ENCODE measurements around the gene CABP7.

The CABP7 gene

GRCh38 chr22:29768052-29768693 is 48.4 kb downstream of the CABP7 start:
- Histone ChIP-seq H3K36me3 (peaks cover 16 to 26% (median 22%) of the 10 kb centered on the region in 3 donors), H3K27me3 (no peaks in the 10 kb centered on the region), H3K4me1 (peaks cover 0 to 27% (median 16%) of the 10 kb centered on the region in 4 donors), H3K27ac (peak overlapping the region; percentile 84 to 92), H3K4me3 (peak overlapping the region; percentile 86 to 94), H3K9me3 (no peaks in the 10 kb centered on the region)
- DNase-seq = no peak
- no peak for TF ChIP-seq CTCF (IDR thresholded peaks at IDR 0.05)
- intact Hi-C loops (cut with DNase I; ENCODE audit: low total_unique reads) = loop anchor here (5.0 kb wide), 1 partner anchor 69 kb away; the partner anchor contains the start of gene ASCC2

DNA sequence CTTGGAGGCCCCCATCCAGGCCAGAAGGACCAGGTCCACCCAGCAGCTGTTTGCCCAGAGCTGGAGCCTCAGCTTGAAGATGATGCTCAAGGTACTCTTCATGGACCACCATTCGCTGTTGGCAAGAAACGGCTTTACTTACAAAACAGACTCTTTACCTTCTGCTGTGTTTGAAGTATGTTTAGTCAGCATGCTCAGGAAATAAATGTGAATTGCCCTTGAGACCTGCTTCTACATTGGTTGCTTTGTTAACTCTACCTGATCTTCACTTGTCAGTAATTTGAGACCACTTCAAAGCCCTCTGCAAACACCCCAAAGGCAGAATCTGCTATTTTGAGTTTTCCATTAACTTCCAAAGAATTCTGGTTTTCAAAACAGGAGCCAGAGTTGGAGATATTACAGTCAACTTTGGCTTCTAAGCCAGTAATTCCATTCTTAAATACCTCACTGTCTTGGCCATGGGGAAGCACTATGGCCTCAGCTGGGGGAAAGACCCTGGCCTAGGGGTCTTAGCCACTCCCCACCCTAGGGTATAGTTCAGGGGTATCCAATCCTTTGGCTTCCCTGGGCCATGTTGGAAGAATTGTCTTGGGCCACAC is 50.0 kb downstream of the CABP7 start:
- intact Hi-C loops (cut with DNase I; ENCODE audit: low total_unique reads) = loop anchor here (5.0 kb wide), 1 partner anchor 67 kb away; the partner anchor contains the start of gene ASCC2
- H3K4me3 ChIP-seq = no peak overlapping the region
- peaks cover 0 to 27% (median 16%) of the 10 kb centered on the region in 4 donors for H3K4me1 ChIP-seq
- no peaks in the 10 kb centered on the region for H3K9me3 ChIP-seq
- no peak overlapping the region for H3K27ac ChIP-seq
- H3K27me3 ChIP-seq = no peaks in the 10 kb centered on the region
- DNase-seq = no peak
- TF ChIP-seq CTCF (IDR thresholded peaks at IDR 0.05) = no peak
- H3K36me3 ChIP-seq = peaks cover 16 to 26% (median 22%) of the 10 kb centered on the region in 3 donors

GRCh38 chr22:29772170-29772641 is 52.4 kb downstream of the CABP7 start:
- Histone ChIP-seq H3K4me3 (no peak overlapping the region), H3K27ac (no peak overlapping the region), H3K36me3 (peaks cover 16 to 26% (median 22%) of the 10 kb centered on the region in 3 donors), H3K27me3 (no peaks in the 10 kb centered on the region), H3K9me3 (no peaks in the 10 kb centered on the region), H3K4me1 (peaks cover 0 to 16% (median 11%) of the 10 kb centered on the region in 4 donors)
- TF ChIP-seq CTCF (IDR thresholded peaks at IDR 0.05) = no peak
- intact Hi-C loops (cut with DNase I; ENCODE audit: low total_unique reads) = no loop called here
- DNase-seq = peak in 1 of 2 donors; percentile 49

GRCh38 chr22:29773233-29773632 is 53.4 kb downstream of the CABP7 start:
- H3K27ac ChIP-seq = no peak overlapping the region
- TF ChIP-seq CTCF (IDR thresholded peaks at IDR 0.05) = no peak
- H3K4me1 ChIP-seq = peaks cover 0 to 10% (median 7%) of the 10 kb centered on the region in 4 donors
- no peaks in the 10 kb centered on the region for H3K9me3 ChIP-seq
- no peaks in the 10 kb centered on the region for H3K27me3 ChIP-seq
- DNase-seq = no peak
- intact Hi-C loops (cut with DNase I; ENCODE audit: low total_unique reads) = no loop called here
- no peak overlapping the region for H3K4me3 ChIP-seq
- H3K36me3 ChIP-seq = peaks cover 16 to 26% (median 22%) of the 10 kb centered on the region in 3 donors

GRCh38 chr22:29780220-29780619 is 60.4 kb downstream of the CABP7 start:
- no peak overlapping the region for H3K27ac ChIP-seq
- no peak overlapping the region for H3K4me3 ChIP-seq
- intact Hi-C loops (cut with DNase I; ENCODE audit: low total_unique reads) = loop anchor here (10.0 kb wide), 1 partner anchor 225 kb away; no protein-coding TSS in a partner anchor
- DNase-seq = no peak
- H3K9me3 ChIP-seq = no peaks in the 10 kb centered on the region
- TF ChIP-seq CTCF (IDR thresholded peaks at IDR 0.05) = no peak
- H3K36me3 ChIP-seq = no peaks in the 10 kb centered on the region
- peaks cover 0 to 28% (median 15%) of the 10 kb centered on the region in 4 donors for H3K4me1 ChIP-seq
- no peaks in the 10 kb centered on the region for H3K27me3 ChIP-seq
